ENCODE results near the gene VEGFA.

Gene VEGFA

GRCh38 chr6:43753570-43754183, 16.3 kb upstream of the VEGFA start:
- TF ChIP-seq REST (IDR thresholded peaks at IDR 0.05; ENCODE audit: insufficient read depth in 1 of 2, low read depth in 2 of 2, low read length in 2 of 2) (no peak), TAF1 (IDR thresholded peaks at IDR 0.05; ENCODE audit: borderline replicate concordance, insufficient read depth, low read length) (no peak), POLR2AphosphoS5 (IDR thresholded peaks at IDR 0.05; ENCODE audit: low read depth, low read length) (no peak), FOXP2 (optimal IDR thresholded peaks at IDR 0.05; ENCODE audit: borderline replicate concordance, extremely low read depth, extremely low read length, insufficient read depth) (no peak), SIN3A (IDR thresholded peaks at IDR 0.05; ENCODE audit: borderline replicate concordance, insufficient read depth, low read length) (no peak)

DNA sequence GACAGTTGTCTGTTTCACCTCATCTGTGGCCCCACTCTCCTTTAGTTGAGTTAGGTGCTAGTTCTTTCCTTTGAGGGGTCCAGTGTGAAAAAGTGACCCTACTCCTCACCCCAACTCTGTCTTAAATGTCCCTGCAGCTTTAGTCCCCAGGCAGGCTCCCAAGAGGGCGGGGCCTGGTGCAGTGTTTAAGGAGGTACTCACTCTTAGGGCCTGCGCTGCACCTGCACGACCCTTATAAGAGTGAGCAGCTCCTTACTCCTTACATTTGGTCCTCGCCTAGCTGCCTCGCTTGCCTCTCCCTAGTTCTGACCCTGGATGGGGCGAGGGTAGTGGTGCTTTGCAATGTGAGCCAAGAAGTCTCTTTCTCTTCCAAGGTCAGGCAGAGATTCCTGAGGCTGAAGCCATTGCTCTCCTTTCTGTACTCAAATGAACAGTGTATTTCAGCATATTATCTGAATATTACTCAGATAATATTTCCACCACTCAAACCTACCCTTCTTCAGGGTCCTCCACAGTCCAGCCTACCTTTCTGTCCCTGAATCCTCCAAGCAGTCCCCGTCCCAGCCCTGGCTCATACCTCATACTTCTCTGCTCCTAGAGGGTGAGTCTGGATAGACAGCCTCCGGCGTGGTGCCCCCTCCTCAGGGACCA, 11.9 kb upstream of the VEGFA start:
- TF ChIP-seq POLR2AphosphoS5 (IDR thresholded peaks at IDR 0.05; ENCODE audit: low read depth, low read length) (no peak), SIN3A (IDR thresholded peaks at IDR 0.05; ENCODE audit: borderline replicate concordance, insufficient read depth, low read length) (no peak), TAF1 (IDR thresholded peaks at IDR 0.05; ENCODE audit: borderline replicate concordance, insufficient read depth, low read length) (no peak), FOXP2 (optimal IDR thresholded peaks at IDR 0.05; ENCODE audit: borderline replicate concordance, extremely low read depth, extremely low read length, insufficient read depth) (no peak), REST (IDR thresholded peaks at IDR 0.05; ENCODE audit: insufficient read depth in 1 of 2, low read depth in 2 of 2, low read length in 2 of 2) (no peak)

DNA sequence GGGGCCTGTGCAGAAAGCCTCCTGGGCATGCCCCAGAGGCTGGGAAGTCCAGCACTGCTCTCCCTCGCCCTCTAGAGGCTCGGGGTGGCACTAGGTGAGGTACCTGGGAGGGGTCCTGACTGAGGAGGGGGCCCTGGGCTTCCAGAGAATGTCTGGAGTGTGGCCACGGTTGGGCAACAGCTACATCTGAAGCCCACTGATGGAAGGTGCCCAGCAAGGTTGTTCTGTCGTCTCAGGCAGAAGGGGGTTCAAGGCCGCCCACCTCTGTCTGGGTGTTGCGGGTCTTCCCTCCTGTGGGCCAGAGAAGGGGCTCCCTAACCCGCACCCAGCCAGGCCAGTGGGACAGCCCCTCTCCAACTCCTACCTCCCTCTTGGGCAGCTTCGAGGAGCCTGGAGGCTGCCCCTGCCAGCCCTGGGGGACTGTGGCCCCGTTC, 11.4 kb upstream of the VEGFA start:
- TF ChIP-seq REST (IDR thresholded peaks at IDR 0.05; ENCODE audit: insufficient read depth in 1 of 2, low read depth in 2 of 2, low read length in 2 of 2) (no peak), TAF1 (IDR thresholded peaks at IDR 0.05; ENCODE audit: borderline replicate concordance, insufficient read depth, low read length) (no peak), FOXP2 (optimal IDR thresholded peaks at IDR 0.05; ENCODE audit: borderline replicate concordance, extremely low read depth, extremely low read length, insufficient read depth) (no peak), POLR2AphosphoS5 (IDR thresholded peaks at IDR 0.05; ENCODE audit: low read depth, low read length) (no peak), SIN3A (IDR thresholded peaks at IDR 0.05; ENCODE audit: borderline replicate concordance, insufficient read depth, low read length) (no peak)

DNA sequence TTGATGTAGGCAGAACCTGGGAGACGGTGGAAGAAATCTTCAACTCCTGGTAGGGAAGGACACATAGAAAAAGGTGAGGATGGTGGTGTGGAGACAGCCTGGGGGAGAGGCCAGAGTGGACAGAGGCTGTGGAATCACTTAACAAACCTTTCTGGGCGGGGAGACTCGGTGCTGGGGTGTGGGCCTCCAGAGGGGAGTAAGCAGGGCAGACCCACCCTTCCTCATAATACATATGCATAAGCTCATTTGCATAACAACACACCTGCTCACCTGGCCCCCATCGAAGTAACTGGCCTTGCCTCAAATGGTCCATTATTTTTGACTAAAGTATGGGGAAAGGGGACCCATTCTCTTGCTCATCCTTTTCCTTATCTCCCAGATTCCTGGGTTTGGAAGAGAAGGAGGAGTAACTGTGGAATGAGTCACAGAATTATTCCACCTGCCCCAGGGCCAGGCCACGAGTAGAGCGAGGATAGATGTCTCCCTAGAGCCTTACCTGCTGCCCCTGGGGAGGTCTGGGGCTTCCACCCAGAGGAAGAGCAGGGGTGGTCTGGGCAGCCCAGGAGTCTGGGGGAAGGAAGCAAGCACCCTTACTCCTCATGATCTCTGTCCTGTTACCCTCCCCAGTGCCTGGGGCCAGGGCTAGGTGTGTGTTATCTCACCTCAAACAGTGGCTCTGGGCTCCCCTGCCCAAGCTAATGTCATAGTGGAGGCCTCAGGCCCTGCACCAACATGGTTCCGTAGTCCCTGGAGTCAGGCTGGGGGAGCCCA, 10.7 kb upstream of the VEGFA start:
- TF ChIP-seq FOXP2 (optimal IDR thresholded peaks at IDR 0.05; ENCODE audit: borderline replicate concordance, extremely low read depth, extremely low read length, insufficient read depth) (no peak), TAF1 (IDR thresholded peaks at IDR 0.05; ENCODE audit: borderline replicate concordance, insufficient read depth, low read length) (no peak), SIN3A (IDR thresholded peaks at IDR 0.05; ENCODE audit: borderline replicate concordance, insufficient read depth, low read length) (no peak), REST (IDR thresholded peaks at IDR 0.05; ENCODE audit: insufficient read depth in 1 of 2, low read depth in 2 of 2, low read length in 2 of 2) (no peak), POLR2AphosphoS5 (IDR thresholded peaks at IDR 0.05; ENCODE audit: low read depth, low read length) (no peak)

Measured in PFSK-1 (cell line).